Measurements from ENCODE around the gene MANSC4. TPM values are rescaled to one million over a fixed set of nuclear protein-coding genes. Genes with fewer than 3 reads are reported as not detected.
"Not testable (repeated sequence)": the region's sequence is repeated elsewhere in the genome, so short reads cannot be mapped to it uniquely, and the experiment has no call there.

The MANSC4 gene
- total and polyA plus RNA-seq, 2 experiments from 2014 or later, result not detected

DNA sequence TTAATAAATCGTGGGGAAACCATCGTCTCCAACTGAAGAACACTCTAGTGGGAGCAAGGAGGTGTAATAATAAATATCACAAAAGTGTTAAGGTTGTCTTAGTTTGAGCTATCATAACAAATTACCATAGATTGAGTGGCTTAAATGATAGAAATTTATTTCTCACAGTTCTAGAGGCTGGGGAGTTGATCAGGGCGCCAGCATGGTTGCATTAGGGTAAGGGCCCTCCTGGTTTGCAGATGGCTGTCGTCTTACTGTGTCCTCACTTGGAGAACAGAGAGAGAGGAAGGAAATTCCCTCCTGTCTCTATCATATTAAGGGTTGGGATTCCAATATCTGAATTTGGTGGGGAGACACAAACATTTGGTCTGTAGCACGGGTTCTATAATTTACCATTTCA, 36.4 kb downstream of the MANSC4 start (continued):
- TF ChIP-seq ZNF462 (CRISPR knock-in tag; IDR thresholded peaks at IDR 0.05), result no peak

GRCh38 chr12:27734321-27734720, 45.7 kb downstream of the MANSC4 start:
- DNase-seq (ENCODE audit: low spot score); H3K79me2 ChIP-seq (replicated peaks; ENCODE audit: insufficient read depth); H3K4me2 ChIP-seq; H3K9me3 Mint-ChIP-seq; H3K4me1 ChIP-seq (ENCODE audit: insufficient read depth); H3K27me3 ChIP-seq (ENCODE audit: insufficient read depth); H2AFZ ChIP-seq; H3K27ac ChIP-seq (ENCODE audit: low read depth); H3K27me3 Mint-ChIP-seq (ENCODE audit: insufficient read depth, low read depth, poor library complexity); H3K4me3 Mint-ChIP-seq; H3K27ac Mint-ChIP-seq; H3K9me2 ChIP-seq (ENCODE audit: insufficient read depth); H4K20me1 ChIP-seq (replicated peaks; ENCODE audit: insufficient read depth); ATAC-seq; H3K4me3 ChIP-seq; H3F3A ChIP-seq (replicated peaks; ENCODE audit: low read depth); H3K4me1 Mint-ChIP-seq: not testable (repeated sequence)
- peaks cover 21% of the 10 kb centered on the region for H3K36me3 ChIP-seq (ENCODE audit: insufficient read depth)
- H3K36me3 Mint-ChIP-seq (ENCODE audit: low read depth), result peaks cover 30% of the 10 kb centered on the region

- Histone ChIP-seq H3F3A (replicated peaks; ENCODE audit: low read depth) (no peaks in the 10 kb centered on the region), H3K9me2 (ENCODE audit: insufficient read depth) (no peaks in the 10 kb centered on the region), H3K4me1 (ENCODE audit: insufficient read depth) (no peaks in the 10 kb centered on the region), H3K27ac (ENCODE audit: low read depth) (no peak overlapping the region), H3K4me2 (no peak overlapping the region), H2AFZ (no peak overlapping the region), H3K4me3 (no peak overlapping the region), H3K79me2 (replicated peaks; ENCODE audit: insufficient read depth) (no peaks in the 10 kb centered on the region), H3K27me3 (ENCODE audit: insufficient read depth) (no peaks in the 10 kb centered on the region), H4K20me1 (replicated peaks; ENCODE audit: insufficient read depth) (no peaks in the 10 kb centered on the region), H3K36me3 (ENCODE audit: insufficient read depth) (peaks cover 21% of the 10 kb centered on the region)
- Mint-ChIP-seq H3K36me3 (ENCODE audit: low read depth) (peaks cover 30% of the 10 kb centered on the region), H3K4me3 (no peak overlapping the region), H3K4me1 (no peaks in the 10 kb centered on the region), H3K27me3 (ENCODE audit: insufficient read depth, low read depth, poor library complexity) (no peaks in the 10 kb centered on the region), H3K27ac (no peak overlapping the region), H3K9me3 (no peaks in the 10 kb centered on the region)
- ATAC-seq (no peak), DNase-seq (ENCODE audit: low spot score) (no peak)
- TF ChIP-seq EZH2phosphoT487 (IDR thresholded peaks at IDR 0.05; ENCODE audit: unreplicated experiment) (no peak), REST (IDR thresholded peaks at IDR 0.05; ENCODE audit: unreplicated experiment) (no peak)
- TF ChIP-seq, protein P1, sequence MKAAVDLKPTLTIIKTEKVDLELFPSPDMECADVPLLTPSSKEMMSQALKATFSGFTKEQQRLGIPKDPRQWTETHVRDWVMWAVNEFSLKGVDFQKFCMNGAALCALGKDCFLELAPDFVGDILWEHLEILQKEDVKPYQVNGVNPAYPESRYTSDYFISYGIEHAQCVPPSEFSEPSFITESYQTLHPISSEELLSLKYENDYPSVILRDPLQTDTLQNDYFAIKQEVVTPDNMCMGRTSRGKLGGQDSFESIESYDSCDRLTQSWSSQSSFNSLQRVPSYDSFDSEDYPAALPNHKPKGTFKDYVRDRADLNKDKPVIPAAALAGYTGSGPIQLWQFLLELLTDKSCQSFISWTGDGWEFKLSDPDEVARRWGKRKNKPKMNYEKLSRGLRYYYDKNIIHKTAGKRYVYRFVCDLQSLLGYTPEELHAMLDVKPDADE (IDR thresholded peaks at IDR 0.05), result no peak
Measured at GRCh38 chr12:27733791-27734190, 46.2 kb downstream of the MANSC4 start.
